Mucosa of stomach (tissue), 1 donor: ENCODE results near the gene TFIP11.

Experiments used
- H3K27me3 ChIP-seq: one replicate; pipeline ENCODE4 v1.7.0; 2013; ENCODE audit warnings: mild to moderate bottlenecking, low read length; ENCODE audit not compliant: control insufficient read depth, insufficient read depth
- H3K36me3 ChIP-seq: one replicate; pipeline ENCODE4 v1.7.0; 2013; ENCODE audit warnings: low read length; ENCODE audit not compliant: control insufficient read depth, insufficient read depth
- H3K4me1 ChIP-seq: one replicate; pipeline ENCODE4 v1.7.0; 2013; ENCODE audit warnings: mild to moderate bottlenecking, low read length; ENCODE audit not compliant: control insufficient read depth, insufficient read depth
- H3K4me3 ChIP-seq: one replicate; pipeline ENCODE4 v1.7.0; 2013; ENCODE audit warnings: low read length
- H3K9ac ChIP-seq: one replicate; pipeline ENCODE4 v1.7.0; 2013; ENCODE audit warnings: mild to moderate bottlenecking, low read length, moderate library complexity
- H3K9me3 ChIP-seq: one replicate; pipeline ENCODE4 v1.7.0; 2013; ENCODE audit warnings: mild to moderate bottlenecking, low read length, moderate library complexity; ENCODE audit not compliant: control insufficient read depth
- donor health status: Pancreatic carcinoma.

TFIP11 gene

DNA sequence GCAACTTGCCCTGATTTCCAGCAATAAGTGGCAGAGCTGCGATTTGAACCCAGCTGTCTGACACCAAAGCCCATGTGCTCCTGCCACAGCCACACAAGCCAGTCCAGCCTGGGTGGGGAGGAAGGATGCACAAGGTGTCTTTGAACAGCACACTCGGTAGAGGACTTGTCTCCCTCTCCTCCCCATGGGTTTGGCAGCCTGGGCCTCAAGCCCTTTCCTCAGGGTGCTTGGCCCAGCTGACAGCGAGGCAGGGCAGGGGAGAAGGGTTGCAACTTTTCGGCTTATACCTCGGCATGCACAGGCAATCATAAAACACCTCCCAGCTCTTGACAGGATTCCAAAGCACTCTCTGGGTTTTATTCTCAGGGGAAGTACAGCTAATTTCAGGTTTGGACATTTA, 63.9 kb downstream of the TFIP11 start:
- Histone ChIP-seq H3K4me3 (no peak overlapping the region), H3K27me3 (no peaks in the 10 kb centered on the region), H3K9me3 (no peaks in the 10 kb centered on the region), H3K36me3 (peaks cover 2% of the 10 kb centered on the region), H3K4me1 (peaks cover 20% of the 10 kb centered on the region), H3K9ac (no peak overlapping the region)

DNA sequence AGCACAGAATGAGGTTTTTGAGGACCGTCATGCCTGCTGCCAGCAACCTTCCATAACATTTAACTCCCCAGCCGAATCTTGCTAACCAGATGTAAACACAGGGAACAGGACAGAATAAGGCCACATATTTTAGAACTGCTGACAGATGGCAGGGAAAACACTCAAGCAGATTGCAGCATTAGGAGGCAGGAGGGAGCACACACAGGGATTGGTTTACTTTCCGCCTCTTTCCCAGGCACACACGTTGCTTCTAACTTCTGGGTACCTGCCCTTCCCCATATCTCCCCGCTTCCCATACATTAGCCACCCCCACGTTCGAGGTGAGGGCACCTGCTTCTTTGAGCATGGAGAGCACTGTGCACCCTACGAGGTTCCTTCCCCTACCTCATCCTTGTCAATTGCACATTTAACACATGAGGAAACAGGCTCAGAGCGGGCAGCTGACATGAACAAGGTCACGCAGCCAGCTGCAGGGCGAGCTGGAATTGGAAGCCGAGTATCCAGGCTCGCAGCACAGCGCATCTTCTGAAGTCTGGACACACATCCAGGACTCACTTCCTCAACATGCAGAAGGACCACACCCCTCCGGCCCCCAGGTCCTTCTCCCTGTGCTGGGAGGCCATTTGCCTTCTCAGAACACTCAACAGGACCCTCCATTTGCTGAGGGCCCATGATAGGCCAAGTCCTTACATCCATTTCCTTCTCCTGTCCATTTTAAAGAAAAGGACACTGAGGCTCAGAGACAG, 64.5 kb downstream of the TFIP11 start:
- H3K4me3 ChIP-seq = no peak overlapping the region
- H3K4me1 ChIP-seq = peaks cover 20% of the 10 kb centered on the region
- H3K27me3 ChIP-seq = no peaks in the 10 kb centered on the region
- H3K9me3 ChIP-seq = no peaks in the 10 kb centered on the region
- no peak overlapping the region for H3K9ac ChIP-seq
- H3K36me3 ChIP-seq = no peaks in the 10 kb centered on the region

DNA sequence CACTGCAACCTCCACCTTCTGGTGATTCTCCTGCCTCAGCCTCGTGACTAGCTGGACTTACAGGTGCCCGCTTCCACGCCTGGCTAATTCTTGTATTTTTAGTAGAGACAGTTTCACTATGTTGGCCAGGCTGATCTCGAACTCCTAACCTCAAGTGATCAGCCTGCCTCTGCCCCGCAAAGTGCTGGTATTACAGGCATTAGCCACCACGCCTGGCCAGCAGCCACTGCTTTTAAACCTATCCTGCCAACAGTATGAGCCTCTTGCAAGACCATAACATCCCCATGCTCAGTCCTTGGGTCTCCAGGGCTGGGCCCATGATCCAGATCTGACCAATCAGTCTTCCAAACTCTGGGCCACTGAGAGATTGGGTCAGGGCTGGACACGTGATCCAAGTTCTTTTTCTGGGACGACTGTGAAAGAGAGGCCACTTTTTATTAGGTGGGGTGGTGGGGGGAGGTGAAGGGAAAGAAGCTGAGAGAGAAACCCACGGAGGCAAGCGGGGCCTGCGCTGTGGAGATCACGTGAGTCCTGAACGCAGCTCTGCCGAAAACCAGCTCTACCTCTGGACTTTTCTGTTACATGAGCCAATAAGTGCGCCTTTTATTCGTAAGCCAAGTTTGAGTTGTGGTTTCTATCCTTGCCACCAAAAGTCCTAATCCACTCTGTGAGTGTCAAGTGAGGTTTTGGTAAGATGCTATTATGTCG, 65.3 kb downstream of the TFIP11 start:
- H3K27me3 ChIP-seq = no peaks in the 10 kb centered on the region
- no peaks in the 10 kb centered on the region for H3K36me3 ChIP-seq
- H3K4me1 ChIP-seq = peaks cover 20% of the 10 kb centered on the region
- no peak overlapping the region for H3K4me3 ChIP-seq
- H3K9me3 ChIP-seq = no peaks in the 10 kb centered on the region
- H3K9ac ChIP-seq = no peak overlapping the region

DNA sequence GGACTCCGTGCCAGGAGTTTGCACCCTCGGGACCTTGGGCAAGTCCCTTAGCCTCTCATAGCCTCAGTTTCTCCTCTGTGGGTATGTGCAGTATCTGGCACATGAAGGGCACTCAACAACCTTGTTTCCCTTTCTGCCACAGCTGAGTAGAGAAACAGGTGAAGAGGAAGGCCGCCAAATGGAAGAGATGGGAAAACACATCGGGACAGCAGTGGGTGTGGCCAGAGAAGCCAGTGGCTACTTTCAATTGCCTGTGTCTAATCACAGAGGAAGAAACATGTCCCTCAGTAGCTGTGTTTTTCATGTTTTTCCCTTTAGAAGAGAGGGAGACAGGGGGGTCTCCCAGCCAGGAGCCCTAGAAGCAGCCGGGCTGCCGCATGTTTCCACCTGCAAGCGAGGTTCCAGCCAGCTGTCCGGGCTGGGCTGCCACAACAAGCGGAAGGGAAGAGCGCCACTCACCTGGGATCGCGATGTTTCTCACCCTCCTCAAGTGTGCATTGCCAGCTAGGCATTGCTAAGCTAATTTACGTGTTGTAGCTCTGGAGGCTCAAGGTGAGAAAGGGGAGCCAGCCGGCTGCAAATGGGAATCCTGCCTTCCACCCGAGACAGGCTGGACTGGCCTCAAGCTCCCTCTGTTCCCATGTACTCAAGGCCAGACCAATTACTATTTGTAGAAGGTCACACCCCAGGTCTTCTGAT, 66.5 kb downstream of the TFIP11 start:
- no peaks in the 10 kb centered on the region for H3K36me3 ChIP-seq
- no peak overlapping the region for H3K4me3 ChIP-seq
- H3K4me1 ChIP-seq = peaks cover 20% of the 10 kb centered on the region
- no peaks in the 10 kb centered on the region for H3K9me3 ChIP-seq
- no peaks in the 10 kb centered on the region for H3K27me3 ChIP-seq
- no peak overlapping the region for H3K9ac ChIP-seq

DNA sequence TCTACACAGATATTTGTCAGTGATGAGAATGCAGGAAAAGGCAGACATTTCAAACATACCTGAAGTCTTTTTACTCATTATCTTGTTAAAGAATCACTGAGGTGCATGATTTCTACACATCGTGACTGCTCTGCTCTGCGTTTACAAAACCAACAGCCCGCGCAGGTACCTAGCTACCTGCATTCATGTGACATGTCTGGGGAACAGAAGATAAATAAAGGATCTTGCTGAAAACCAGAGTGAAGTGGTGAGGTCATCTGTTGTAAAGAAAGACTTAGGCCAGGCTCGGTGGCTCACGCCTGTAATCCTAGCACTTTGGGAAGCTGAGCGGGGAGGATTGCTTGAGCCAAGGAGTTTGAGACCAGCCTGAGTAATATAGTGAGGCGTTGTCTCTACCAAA, 67.5 kb downstream of the TFIP11 start:
- Histone ChIP-seq H3K9me3 (no peaks in the 10 kb centered on the region), H3K27me3 (no peaks in the 10 kb centered on the region), H3K4me3 (no peak overlapping the region), H3K4me1 (peaks cover 27% of the 10 kb centered on the region), H3K9ac (no peak overlapping the region), H3K36me3 (no peaks in the 10 kb centered on the region)

DNA sequence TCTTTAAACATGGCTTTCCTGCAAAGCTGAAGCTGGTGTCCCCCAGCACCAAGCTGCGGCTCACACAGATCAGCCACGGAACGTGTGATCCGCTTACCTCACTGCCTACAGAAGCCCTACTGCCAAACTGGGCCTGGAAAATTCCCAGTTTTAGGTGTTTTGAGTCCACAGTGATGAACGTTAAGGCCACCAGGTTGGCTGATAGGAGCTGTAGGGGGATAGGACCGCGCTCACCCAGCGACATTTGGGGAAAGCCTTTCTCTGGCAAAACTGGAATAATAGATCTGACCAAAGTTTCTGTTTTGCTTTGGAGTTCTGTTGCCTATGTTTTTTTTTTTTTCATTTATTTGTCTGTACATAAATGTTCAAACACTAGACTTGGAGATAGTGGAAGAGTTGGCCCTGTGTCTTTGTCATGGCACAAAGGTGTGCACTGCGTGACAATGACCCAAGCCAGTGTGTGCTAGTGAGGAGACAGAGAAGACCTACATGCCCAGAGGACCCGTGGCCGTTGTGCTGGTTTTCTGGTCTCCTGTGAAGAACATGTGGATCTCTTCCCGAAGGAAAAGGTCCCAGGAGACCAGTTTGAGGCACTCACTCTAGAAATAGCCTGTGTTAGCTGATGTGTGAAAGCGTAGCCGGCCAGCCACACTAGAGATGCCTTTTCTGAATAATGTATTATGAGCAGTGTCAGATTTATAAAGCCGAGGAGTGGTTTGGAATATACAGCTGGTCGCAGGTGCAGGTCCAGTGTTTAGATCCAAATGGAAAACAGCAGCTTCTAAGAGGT, 68.2 kb downstream of the TFIP11 start:
- Histone ChIP-seq H3K9ac (no peak overlapping the region), H3K4me3 (no peak overlapping the region), H3K9me3 (no peaks in the 10 kb centered on the region), H3K27me3 (no peaks in the 10 kb centered on the region), H3K4me1 (peaks cover 34% of the 10 kb centered on the region), H3K36me3 (no peaks in the 10 kb centered on the region)

DNA sequence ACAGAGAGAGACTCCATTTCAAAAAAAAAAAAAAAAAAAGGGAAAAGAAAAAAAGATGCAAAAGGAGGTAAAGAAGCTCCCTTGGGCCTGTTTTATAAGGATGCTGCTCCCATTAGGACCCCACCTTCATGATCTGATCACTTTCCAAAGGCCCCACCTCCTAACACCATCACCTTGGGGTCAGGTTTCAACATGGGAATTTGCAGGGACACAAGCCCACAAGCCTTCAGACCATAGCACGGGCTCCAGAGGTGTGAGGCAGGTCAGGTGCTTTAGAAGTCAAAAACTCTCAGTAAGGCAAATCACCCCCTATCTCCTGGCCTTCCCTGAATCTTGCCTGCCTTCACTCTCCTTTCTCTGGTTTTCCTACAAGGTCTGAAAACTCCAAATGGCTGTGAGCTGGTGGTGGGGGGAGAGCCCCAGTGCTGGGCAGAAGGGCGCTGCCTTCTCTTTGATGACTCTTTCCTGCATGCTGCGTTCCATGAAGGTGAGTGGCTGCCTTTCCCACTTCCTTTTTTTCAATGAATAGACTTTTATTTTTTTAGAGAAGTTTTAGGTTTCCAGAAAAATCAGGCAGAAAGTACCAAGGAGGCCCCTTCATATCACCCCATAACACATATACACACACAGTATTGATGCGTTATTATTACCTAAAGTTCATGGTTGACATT, 70.1 kb downstream of the TFIP11 start:
- no peak overlapping the region for H3K4me3 ChIP-seq

More for the DNA sequence above, 70.1 kb downstream of the TFIP11 start:
- Histone ChIP-seq H3K27me3 (no peaks in the 10 kb centered on the region), H3K4me1 (peaks cover 48% of the 10 kb centered on the region), H3K9me3 (no peaks in the 10 kb centered on the region), H3K36me3 (no peaks in the 10 kb centered on the region), H3K9ac (no peak overlapping the region)
